Bone marrow (tissue), 2 donors: ENCODE data around the gene KDM8.
"Not testable (repeated sequence)": the region's sequence is repeated elsewhere in the genome, so short reads cannot be mapped to it uniquely, and the experiment has no call there.

Source experiments
- DNase-seq, 2 donors: peaks; one replicate each; lab custom pipeline; 2025; lab: John Stamatoyannopoulos, UW

Gene KDM8

GRCh38 chr16:27243725-27244362 is 40.5 kb downstream of the KDM8 start:
- DNase-seq = no peak

GRCh38 chr16:27244363-27244755 is 41.0 kb downstream of the KDM8 start:
- no peak for DNase-seq

- no peak for DNase-seq
Measured at GRCh38 chr16:27245276-27246172, 42.2 kb downstream of the KDM8 start.

GRCh38 chr16:27246439-27246838 is 43.1 kb downstream of the KDM8 start:
- no peak for DNase-seq

GRCh38 chr16:27247076-27247475 is 43.8 kb downstream of the KDM8 start:
- peak in 1 of 2 donors; percentile 54 for DNase-seq

- DNase-seq = no peak
Measured at GRCh38 chr16:27248036-27248435, 44.7 kb downstream of the KDM8 start.

GRCh38 chr16:27248886-27249285 is 45.6 kb downstream of the KDM8 start:
- DNase-seq = not testable (repeated sequence)

- no peak for DNase-seq
Measured at GRCh38 chr16:27251541-27252205, 48.3 kb downstream of the KDM8 start.

GRCh38 chr16:27252206-27252585 is 48.9 kb downstream of the KDM8 start:
- no peak for DNase-seq

- DNase-seq = peak in 1 of 2 donors; percentile 34
Measured at GRCh38 chr16:27253526-27253930, 50.2 kb downstream of the KDM8 start.

GRCh38 chr16:27254262-27254811 is 51.0 kb downstream of the KDM8 start:
- no peak for DNase-seq

- no peak for DNase-seq
Measured at GRCh38 chr16:27256861-27257260, 53.5 kb downstream of the KDM8 start.

- no peak for DNase-seq
Measured at GRCh38 chr16:27257271-27257670, 53.9 kb downstream of the KDM8 start.

GRCh38 chr16:27258241-27258734 is 55.0 kb downstream of the KDM8 start:
- no peak for DNase-seq

- no peak for DNase-seq
Measured at GRCh38 chr16:27259710-27260109, 56.4 kb downstream of the KDM8 start.

GRCh38 chr16:27262904-27263423 is 59.6 kb downstream of the KDM8 start:
- DNase-seq = peak in 1 of 2 donors; percentile 44

GRCh38 chr16:27264151-27264550 is 60.8 kb downstream of the KDM8 start:
- DNase-seq = no peak

- no peak for DNase-seq
Measured at GRCh38 chr16:27265982-27266381, 62.7 kb downstream of the KDM8 start.

- DNase-seq = no peak
Measured at GRCh38 chr16:27267037-27267677, 63.8 kb downstream of the KDM8 start.

- peak; percentile 87 to 92 for DNase-seq
Measured at GRCh38 chr16:27268376-27269299, 65.3 kb downstream of the KDM8 start, which contains the start of gene NSMCE1. Gene NSMCE1 (minus strand): TSS chr16:27268772. CDS start chr16:27257570, 11,202 bp downstream.
